KOPT-K1 (cell line): ENCODE results near the gene PCLO.
"Not testable (repeated sequence)": the region's sequence is repeated elsewhere in the genome, so short reads cannot be mapped to it uniquely, and the experiment has no call there.

Source experiments
- H3K27ac ChIP-seq: fragments of 200-600 bp; sonication (generic); 2 replicates; pipeline ENCODE4 v1.5.1; 2016; ENCODE audit warnings: antibody characterized with exemption, mild to moderate bottlenecking, low read depth, low read length; ENCODE audit not compliant: poor library complexity, severe bottlenecking
- H3K36me3 ChIP-seq: fragments of 200-600 bp; sonication (generic); 2 replicates; pipeline ENCODE4 v1.5.1; 2017; ENCODE audit warnings: antibody characterized with exemption, mild to moderate bottlenecking, low read length, moderate library complexity; ENCODE audit not compliant: insufficient read depth
- H3K9me3 ChIP-seq: fragments of 200-600 bp; sonication (generic); 2 replicates; pipeline ENCODE4 v1.5.1; 2017; ENCODE audit warnings: antibody characterized with exemption, low read length, mild to moderate bottlenecking; ENCODE audit not compliant: insufficient read depth, poor library complexity, severe bottlenecking

PCLO gene

GRCh38 chr7:82904871-82905270, 257.8 kb downstream of the PCLO start:
- Histone ChIP-seq H3K36me3 (no peaks in the 10 kb centered on the region), H3K9me3 (no peaks in the 10 kb centered on the region), H3K27ac (no peak overlapping the region)

- not testable (repeated sequence) for H3K27ac ChIP-seq, H3K9me3 ChIP-seq, H3K36me3 ChIP-seq
Observed at GRCh38 chr7:82901098-82901497, 261.6 kb downstream of the PCLO start.

GRCh38 chr7:82897500-82897899, 265.2 kb downstream of the PCLO start:
- Histone ChIP-seq H3K9me3 (no peaks in the 10 kb centered on the region), H3K27ac (no peak overlapping the region), H3K36me3 (no peaks in the 10 kb centered on the region)

GRCh38 chr7:82894341-82894740, 268.3 kb downstream of the PCLO start:
- H3K27ac ChIP-seq, H3K9me3 ChIP-seq, H3K36me3 ChIP-seq: not testable (repeated sequence)

GRCh38 chr7:82886324-82886723, 276.4 kb downstream of the PCLO start:
- no peaks in the 10 kb centered on the region for H3K9me3 ChIP-seq
- no peaks in the 10 kb centered on the region for H3K36me3 ChIP-seq
- no peak overlapping the region for H3K27ac ChIP-seq

GRCh38 chr7:82865856-82866255, 296.8 kb downstream of the PCLO start:
- Histone ChIP-seq H3K36me3 (no peaks in the 10 kb centered on the region), H3K9me3 (no peaks in the 10 kb centered on the region), H3K27ac (no peak overlapping the region)

- H3K36me3 ChIP-seq: no peaks in the 10 kb centered on the region
- H3K9me3 ChIP-seq: no peaks in the 10 kb centered on the region
- H3K27ac ChIP-seq: no peak overlapping the region
Observed at GRCh38 chr7:82859106-82859850, 303.4 kb downstream of the PCLO start.

- H3K36me3 ChIP-seq: no peaks in the 10 kb centered on the region
- H3K9me3 ChIP-seq: no peaks in the 10 kb centered on the region
- no peak overlapping the region for H3K27ac ChIP-seq
Observed at GRCh38 chr7:82851121-82851520, 311.6 kb downstream of the PCLO start.

GRCh38 chr7:82841828-82842227, 320.9 kb downstream of the PCLO start:
- Histone ChIP-seq H3K36me3 (no peaks in the 10 kb centered on the region), H3K9me3 (no peaks in the 10 kb centered on the region)

GRCh38 chr7:82840061-82840460, 322.6 kb downstream of the PCLO start:
- H3K9me3 ChIP-seq: no peaks in the 10 kb centered on the region
- H3K27ac ChIP-seq: no peak overlapping the region
- H3K36me3 ChIP-seq: no peaks in the 10 kb centered on the region

More at GRCh38 chr7:82841828-82842227, 320.9 kb downstream of the PCLO start:
- no peak overlapping the region for H3K27ac ChIP-seq

GRCh38 chr7:82839555-82839954, 323.1 kb downstream of the PCLO start:
- Histone ChIP-seq H3K36me3 (no peaks in the 10 kb centered on the region), H3K9me3 (no peaks in the 10 kb centered on the region), H3K27ac (no peak overlapping the region)

- no peaks in the 10 kb centered on the region for H3K9me3 ChIP-seq
- no peak overlapping the region for H3K27ac ChIP-seq
- no peaks in the 10 kb centered on the region for H3K36me3 ChIP-seq
Observed at GRCh38 chr7:82839063-82839462, 323.6 kb downstream of the PCLO start.

- H3K27ac ChIP-seq: no peak overlapping the region
Observed at GRCh38 chr7:82838314-82838713, 324.4 kb downstream of the PCLO start.

GRCh38 chr7:82823073-82823472, 339.6 kb downstream of the PCLO start:
- Histone ChIP-seq H3K36me3 (no peaks in the 10 kb centered on the region), H3K9me3 (no peaks in the 10 kb centered on the region)

More at GRCh38 chr7:82838314-82838713, 324.4 kb downstream of the PCLO start:
- H3K9me3 ChIP-seq: no peaks in the 10 kb centered on the region
- H3K36me3 ChIP-seq: no peaks in the 10 kb centered on the region

GRCh38 chr7:82821037-82821436, 341.6 kb downstream of the PCLO start:
- H3K36me3 ChIP-seq: no peaks in the 10 kb centered on the region
- H3K9me3 ChIP-seq: no peaks in the 10 kb centered on the region

More at GRCh38 chr7:82823073-82823472, 339.6 kb downstream of the PCLO start:
- no peak overlapping the region for H3K27ac ChIP-seq

GRCh38 chr7:82818171-82818570, 344.5 kb downstream of the PCLO start:
- Histone ChIP-seq H3K27ac (no peak overlapping the region), H3K9me3 (no peaks in the 10 kb centered on the region), H3K36me3 (no peaks in the 10 kb centered on the region)

More at GRCh38 chr7:82821037-82821436, 341.6 kb downstream of the PCLO start:
- H3K27ac ChIP-seq: no peak overlapping the region
